Ovary (tissue), 9 donors: Measurements from ENCODE around the gene KLK15. TPM values are rescaled to one million over a fixed set of nuclear protein-coding genes. Genes with fewer than 3 reads are reported as not detected.

Experiments used
- DNase-seq, 5 donors: peaks; one replicate each; pipeline ENCODE4 v3.0.0-alpha.2; 2019 to 2020
- H3K27ac ChIP-seq, 2 donors: fragments of 200-600 bp; one replicate each; pipeline versions ENCODE4 v1.5.1 to v1.8.0; 2019 to 2022
- H3K27me3 ChIP-seq: fragments of 200-600 bp; one replicate; pipeline ENCODE4 v1.8.0; 2022
- H3K36me3 ChIP-seq: fragments of 200-600 bp; sonication (generic); one replicate; pipeline ENCODE4 v1.5.1; 2019
- H3K4me1 ChIP-seq: one replicate; pipeline ENCODE4 v1.8.1; 2013; ENCODE audit warnings: mild to moderate bottlenecking, moderate library complexity; ENCODE audit not compliant: insufficient read depth
- H3K4me3 ChIP-seq: fragments of 200-600 bp; sonication (generic); one replicate; pipeline ENCODE4 v1.5.1; 2017
- H3K9me3 ChIP-seq, 2 donors: fragments of 200-600 bp in 1 of 2; sonication (generic) in 1 of 2; one replicate each; pipeline versions ENCODE4 v1.5.1 to v1.8.1; 2013 to 2019; ENCODE audit warnings: mild to moderate bottlenecking in 1 of 2, moderate library complexity in 1 of 2
- EP300 ChIP-seq: sonication (generic); formaldehyde crosslinking; IDR thresholded peaks from one replicate; pipeline ENCODE4 v1.6.1; 2017; ENCODE audit warnings: antibody characterized with exemption
- POLR2A ChIP-seq: fragments of 450-650 bp; IDR thresholded peaks from one replicate; pipeline ENCODE4 v1.6.1; 2017; ENCODE audit warnings: antibody characterized with exemption, mild to moderate bottlenecking, moderate library complexity
- WGBS, 3 donors: extraction: QIAGEN DNeasy Blood & Tissue Kit in 1 of 3; methylation state at CpG; one replicate each; pipeline versions ENCODE4 v1.1.5 to v1.1.7; 2013 to 2017; 5-methylcytosine and 5-hydroxymethylcytosine counted together
- intact Hi-C, 4 donors: fragments of 100-400 bp; cut with DNase I; formaldehyde crosslinking; loops; one replicate each; pipeline versions ENCODE4 v1.11.0 to v1.15.1; 2022 to 2023
- polyA plus RNA-seq, 2 donors: library from polyadenylated mRNA; stranded (reverse); fragments of 200-250 nt in 1 of 2; fragments of 350-450 nt in 1 of 2; fragmentation: Illumina TruSeq in 1 of 2; extraction: RNeasy Lipid Tissue Mini Kit (QIAGEN cat#74804) in 1 of 2; gene quantifications; one replicate each; pipeline ENCODE4 v1.2.3, GENCODE V29; 2013 to 2014
- total RNA-seq, 7 donors: library from RNA; depleted of rRNA in 2 of 7; stranded (reverse); fragments of >200 nt in 2 of 7; fragmentation: NEBNext Ultra II Directional in 3 of 7; extraction: Animal tissue kit (Norgen Biotek cat#: 25700) in 3 of 7; gene quantifications; one replicate each; pipeline versions ENCODE4 v1.1.0 to v1.2.4, GENCODE V29; 2016 to 2023
- TF ChIP-seq, protein P1 (sequence below), 3 donors: fragments of 450-650 bp in 2 of 3; fragments of 200-600 bp in 1 of 3; IDR thresholded peaks; one replicate each; pipeline versions ENCODE4 v1.5.1 to v1.8.0; 2016 to 2022; ENCODE audit warnings: antibody characterized with exemption in 3 of 3, mild to moderate bottlenecking in 1 of 3
- donor health status: DM: no; HTN: no; CAD: no; lungs with moderate emphysema.
- donor health status: DM: no; HTN: no; CAD: no.
- donor health status: Bipolar disorder and iron deficiency.
- donor health status: DM: yes; HTN: yes; CAD: no.
- donor health status: DM: no; HTN: no; CAD: no.
- donor health status: DM: yes; HTN: yes; CAD: no.

KLK15 gene
- total and polyA plus RNA-seq, 9 donors = not detected

DNA sequence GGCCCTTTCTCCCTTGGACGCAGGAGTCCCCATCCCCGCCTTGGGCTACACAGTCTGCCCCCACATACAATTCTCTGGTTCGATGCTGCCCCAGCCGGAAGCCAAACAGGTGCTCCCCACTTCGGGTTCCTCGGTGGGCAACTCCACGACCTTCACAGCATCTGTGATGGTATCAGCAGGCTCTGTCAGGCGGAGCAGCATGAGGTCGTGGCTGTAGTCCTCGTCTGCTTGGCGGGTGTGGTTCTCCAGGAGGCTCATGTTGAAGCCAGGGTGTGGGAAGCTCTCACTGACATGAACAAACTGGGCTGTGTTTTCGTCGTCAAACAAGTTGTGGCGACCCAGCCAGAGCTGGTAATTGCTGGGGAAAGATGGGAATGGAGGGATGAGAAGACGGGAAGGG is 13.3 kb downstream of the KLK15 start:
- intact Hi-C loops = no loop called here
- no peaks in the 10 kb centered on the region for H3K27me3 ChIP-seq

DNA sequence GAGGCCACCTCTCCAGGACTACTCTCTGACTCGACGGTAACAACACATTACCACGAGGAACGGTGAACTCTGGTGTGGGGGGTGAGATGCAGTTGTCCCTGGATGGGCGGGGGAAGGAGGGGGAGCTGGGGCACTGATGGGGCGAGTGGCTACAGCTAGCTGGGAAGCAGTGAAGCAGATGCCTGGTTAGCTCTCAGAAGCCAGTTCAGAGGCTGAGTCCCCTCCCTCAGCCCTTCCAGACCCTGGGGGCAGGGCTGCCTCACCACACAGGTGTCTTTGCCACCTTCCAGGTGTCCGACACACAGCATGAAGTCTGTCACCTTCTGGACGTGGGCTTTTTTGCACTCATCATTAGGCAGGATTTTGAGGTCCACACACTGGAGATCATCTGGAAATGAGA is 13.7 kb downstream of the KLK15 start:
- H3K9me3 ChIP-seq = no peaks in the 10 kb centered on the region
- H3K27ac ChIP-seq = no peak overlapping the region
- DNase-seq = no peak
- no peak overlapping the region for H3K4me3 ChIP-seq
- intact Hi-C loops = no loop called here
- TF ChIP-seq EP300 = no peak
- TF ChIP-seq POLR2A = no peak
- TF ChIP-seq, protein P1, sequence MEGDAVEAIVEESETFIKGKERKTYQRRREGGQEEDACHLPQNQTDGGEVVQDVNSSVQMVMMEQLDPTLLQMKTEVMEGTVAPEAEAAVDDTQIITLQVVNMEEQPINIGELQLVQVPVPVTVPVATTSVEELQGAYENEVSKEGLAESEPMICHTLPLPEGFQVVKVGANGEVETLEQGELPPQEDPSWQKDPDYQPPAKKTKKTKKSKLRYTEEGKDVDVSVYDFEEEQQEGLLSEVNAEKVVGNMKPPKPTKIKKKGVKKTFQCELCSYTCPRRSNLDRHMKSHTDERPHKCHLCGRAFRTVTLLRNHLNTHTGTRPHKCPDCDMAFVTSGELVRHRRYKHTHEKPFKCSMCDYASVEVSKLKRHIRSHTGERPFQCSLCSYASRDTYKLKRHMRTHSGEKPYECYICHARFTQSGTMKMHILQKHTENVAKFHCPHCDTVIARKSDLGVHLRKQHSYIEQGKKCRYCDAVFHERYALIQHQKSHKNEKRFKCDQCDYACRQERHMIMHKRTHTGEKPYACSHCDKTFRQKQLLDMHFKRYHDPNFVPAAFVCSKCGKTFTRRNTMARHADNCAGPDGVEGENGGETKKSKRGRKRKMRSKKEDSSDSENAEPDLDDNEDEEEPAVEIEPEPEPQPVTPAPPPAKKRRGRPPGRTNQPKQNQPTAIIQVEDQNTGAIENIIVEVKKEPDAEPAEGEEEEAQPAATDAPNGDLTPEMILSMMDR (IDR thresholded peaks at IDR 0.05) = no peak
- no peaks in the 10 kb centered on the region for H3K4me1 ChIP-seq
- H3K36me3 ChIP-seq = no peaks in the 10 kb centered on the region
- WGBS, 3 donors = 20 to 27% (median 27%) methylated on average over 8 of the region's 8 CpGs
- H3K27me3 ChIP-seq = no peaks in the 10 kb centered on the region

More for the DNA sequence above, 13.3 kb downstream of the KLK15 start:
- Histone ChIP-seq H3K9me3 (no peaks in the 10 kb centered on the region), H3K4me3 (no peak overlapping the region), H3K4me1 (no peaks in the 10 kb centered on the region), H3K36me3 (no peaks in the 10 kb centered on the region), H3K27ac (no peak overlapping the region)
- 4 to 8% (median 7%) methylated on average over 14 to 15 of the region's 15 CpGs for WGBS, 3 donors
- TF ChIP-seq POLR2A (no peak), EP300 (no peak)
- TF ChIP-seq, protein P1 (IDR thresholded peaks at IDR 0.05) = no peak
- DNase-seq = no peak

DNA sequence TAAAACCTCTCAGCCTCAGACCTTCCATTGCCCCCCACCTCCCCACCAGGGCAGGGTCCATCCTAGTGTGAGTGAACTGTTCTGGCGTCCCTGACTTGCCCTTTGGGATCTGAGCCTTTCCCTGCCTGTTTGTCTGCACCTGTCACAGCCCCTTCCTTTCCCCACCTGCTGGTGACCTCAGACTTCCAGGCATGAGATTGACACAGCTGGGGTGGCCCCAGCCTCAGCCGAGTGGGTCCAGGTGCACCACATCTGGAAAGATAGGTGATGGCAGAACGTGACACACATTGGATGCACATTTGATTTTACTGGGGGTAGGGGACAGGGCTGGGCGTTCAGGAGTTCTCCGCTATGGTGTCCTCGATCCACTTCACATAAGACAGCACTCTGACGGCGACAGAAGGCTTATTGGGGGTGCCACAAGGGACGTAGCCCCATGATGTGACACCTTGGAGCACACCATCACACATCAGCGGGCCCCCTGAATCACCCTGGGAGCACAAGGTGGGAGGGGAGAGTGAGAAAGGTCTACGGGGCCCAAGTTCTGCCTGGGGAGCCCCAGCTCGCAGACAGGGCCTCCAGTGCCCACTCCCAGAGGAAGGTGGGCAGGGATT is 14.4 kb downstream of the KLK15 start:
- no peak for TF ChIP-seq EP300
- TF ChIP-seq POLR2A = no peak
- TF ChIP-seq, protein P1 (IDR thresholded peaks at IDR 0.05) = no peak
- Histone ChIP-seq H3K27me3 (no peaks in the 10 kb centered on the region), H3K9me3 (no peaks in the 10 kb centered on the region), H3K36me3 (no peaks in the 10 kb centered on the region), H3K4me3 (no peak overlapping the region), H3K27ac (no peak overlapping the region), H3K4me1 (no peaks in the 10 kb centered on the region)
- intact Hi-C loops = no loop called here
- 54 to 61% (median 61%) methylated on average over 12 of the region's 12 CpGs for whole genome bisulfite sequencing, 3 donors
- DNase-seq = no peak

DNA sequence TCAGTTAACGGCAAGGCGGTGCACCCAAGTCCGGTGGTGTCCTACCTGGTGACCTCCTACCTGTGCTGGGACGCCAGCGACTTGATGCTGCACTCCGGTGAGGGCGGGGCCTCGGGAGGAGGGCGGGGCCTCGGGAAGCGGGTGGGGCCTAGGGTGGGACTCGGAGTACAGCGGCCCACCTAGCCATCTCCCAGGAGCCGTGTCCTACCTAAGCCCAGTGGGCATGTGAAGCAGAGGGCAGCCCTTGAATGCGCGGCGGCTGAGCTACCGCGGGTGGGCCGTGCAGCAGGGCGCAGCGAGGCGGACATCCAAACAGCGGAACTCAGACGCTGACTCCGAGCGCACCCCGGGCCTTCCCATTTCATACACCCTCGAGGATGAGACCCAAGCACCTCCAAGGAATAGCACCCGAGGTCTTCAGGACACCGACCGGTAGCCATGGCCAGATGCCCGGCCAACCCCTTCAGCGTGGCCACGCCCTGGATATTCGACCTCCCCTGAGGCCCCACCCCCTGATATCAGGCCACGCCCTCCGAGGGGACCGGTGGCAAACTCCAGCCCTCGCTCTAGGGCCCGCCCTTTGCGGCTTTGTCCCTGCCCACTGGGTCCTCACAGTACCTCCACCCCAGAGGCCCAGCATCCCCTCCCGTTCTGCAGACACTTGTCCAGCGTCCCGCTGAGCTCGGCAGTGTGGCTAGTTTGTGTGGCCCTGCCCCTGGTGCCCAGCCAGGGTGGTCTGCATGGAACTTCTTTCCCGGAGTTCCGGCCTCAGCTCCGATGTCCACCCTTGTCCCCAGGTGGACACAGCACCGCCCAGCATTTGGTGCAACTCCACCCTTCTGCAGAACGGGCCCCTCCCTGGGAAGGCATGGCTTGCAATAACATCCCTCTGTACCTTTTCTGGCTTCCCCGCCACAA is 15.2 kb downstream of the KLK15 start:
- H3K4me1 ChIP-seq = no peaks in the 10 kb centered on the region
- intact Hi-C loops = no loop called here
- no peaks in the 10 kb centered on the region for H3K27me3 ChIP-seq
- TF ChIP-seq EP300 = no peak
- TF ChIP-seq, protein P1 (IDR thresholded peaks at IDR 0.05) = no peak
- TF ChIP-seq POLR2A = no peak
- no peak for DNase-seq
- H3K27ac ChIP-seq = no peak overlapping the region
- H3K9me3 ChIP-seq = no peaks in the 10 kb centered on the region
- H3K36me3 ChIP-seq = no peaks in the 10 kb centered on the region
- no peak overlapping the region for H3K4me3 ChIP-seq
- WGBS, 3 donors = 4 to 5% (median 5%) methylated on average over 48 to 52 of the region's 52 CpGs
